ENCODE measurements around the gene WLS. TPM values are rescaled to one million over a fixed set of nuclear protein-coding genes. Genes with fewer than 3 reads are reported as not detected.

WLS gene
- total RNA-seq, 4 donors from 2014 or later = 34.8 to 78.9 (median 44.4) TPM

GRCh38 chr1:68181165-68181556 is 51.2 kb downstream of the WLS start:
- Histone ChIP-seq H3K4me3 (no peak overlapping the region), H3K36me3 (no peaks in the 10 kb centered on the region), H3K4me1 (peaks cover 0 to 9% (median 0%) of the 10 kb centered on the region in 4 donors), H3K9me3 (no peaks in the 10 kb centered on the region), H3K27ac (no peak overlapping the region), H3K27me3 (no peaks in the 10 kb centered on the region)
- WGBS, 2 donors = 58% methylated on average over 1 of the region's 1 CpG
- TF ChIP-seq POLR2A (IDR thresholded peaks at IDR 0.05) = no peak
- TF ChIP-seq CTCF (IDR thresholded peaks at IDR 0.05) = no peak
- no peak for TF ChIP-seq EP300 (IDR thresholded peaks at IDR 0.05)
- no peak for DNase-seq (ENCODE audit: low spot score in 2 of 2)

DNA sequence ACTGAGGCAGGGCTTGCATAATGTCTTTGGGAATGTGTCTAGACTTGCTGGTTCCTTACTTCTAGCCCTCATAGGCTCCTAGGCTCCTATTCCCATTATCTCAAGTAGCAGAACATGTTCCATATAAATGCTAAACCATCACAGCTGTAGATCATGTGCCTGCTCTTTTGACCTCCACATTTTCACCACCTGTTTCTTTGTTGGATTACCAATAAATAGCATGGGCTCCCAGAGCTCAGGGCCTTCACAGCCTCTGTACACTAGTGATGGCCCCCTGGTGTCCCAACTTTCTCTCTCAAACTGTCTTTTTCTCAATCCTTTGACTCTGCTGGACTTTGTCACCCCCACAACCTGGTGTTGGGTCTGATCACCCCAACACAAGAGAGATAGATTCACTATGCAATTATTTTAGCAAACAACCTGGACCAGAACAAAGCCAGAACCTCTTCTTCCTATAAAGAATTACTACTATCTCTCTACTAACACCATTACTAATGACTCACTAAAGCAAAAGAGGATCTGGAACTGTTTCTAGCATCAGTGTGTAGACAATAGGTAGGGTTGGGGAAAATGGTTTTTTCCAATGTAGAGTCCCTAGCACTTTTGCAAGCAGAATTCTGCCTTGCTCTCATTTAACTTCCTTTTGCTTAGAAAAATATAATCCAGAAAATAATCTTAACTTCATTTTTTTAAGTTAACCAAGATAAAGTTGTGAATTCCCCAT is 51.7 kb downstream of the WLS start:
- H3K9me3 ChIP-seq = no peaks in the 10 kb centered on the region
- no peak for DNase-seq (ENCODE audit: low spot score in 2 of 2)

GRCh38 chr1:68178821-68179490 is 53.4 kb downstream of the WLS start:
- no peak overlapping the region for H3K27ac ChIP-seq
- H3K36me3 ChIP-seq = no peaks in the 10 kb centered on the region
- 74 to 84% methylated on average over 4 of the region's 4 CpGs for whole genome bisulfite sequencing, 2 donors
- no peak overlapping the region for H3K4me3 ChIP-seq
- no peaks in the 10 kb centered on the region for H3K27me3 ChIP-seq
- DNase-seq (ENCODE audit: low spot score in 2 of 2) = no peak
- TF ChIP-seq POLR2A (IDR thresholded peaks at IDR 0.05) = no peak
- no peak for TF ChIP-seq EP300 (IDR thresholded peaks at IDR 0.05)
- TF ChIP-seq CTCF (IDR thresholded peaks at IDR 0.05) = no peak
- H3K4me1 ChIP-seq = peaks cover 0 to 31% (median 8%) of the 10 kb centered on the region in 4 donors
- no peaks in the 10 kb centered on the region for H3K9me3 ChIP-seq

More for the DNA sequence above, 51.7 kb downstream of the WLS start:
- Histone ChIP-seq H3K4me3 (no peak overlapping the region), H3K27me3 (no peaks in the 10 kb centered on the region), H3K27ac (no peak overlapping the region), H3K36me3 (no peaks in the 10 kb centered on the region), H3K4me1 (peaks cover 0 to 15% (median 0%) of the 10 kb centered on the region in 4 donors)
- TF ChIP-seq EP300 (IDR thresholded peaks at IDR 0.05) = no peak
- TF ChIP-seq POLR2A (IDR thresholded peaks at IDR 0.05) = no peak
- no peak for TF ChIP-seq CTCF (IDR thresholded peaks at IDR 0.05)

- Histone ChIP-seq H3K4me3 (no peak overlapping the region), H3K36me3 (no peaks in the 10 kb centered on the region), H3K9me3 (peaks cover 0 to 6% (median 0%) of the 10 kb centered on the region in 4 donors), H3K27ac (peak overlapping the region in 2 of 4 donors; percentile 26 to 60), H3K4me1 (peaks cover 0 to 43% (median 11%) of the 10 kb centered on the region in 4 donors), H3K27me3 (no peaks in the 10 kb centered on the region)
- no peak for DNase-seq (ENCODE audit: low spot score in 2 of 2)
- TF ChIP-seq POLR2A (IDR thresholded peaks at IDR 0.05) (no peak), EP300 (IDR thresholded peaks at IDR 0.05) (no peak), CTCF (IDR thresholded peaks at IDR 0.05) (no peak)
- WGBS, 2 donors = 46 to 57% methylated on average over 8 of the region's 8 CpGs
These were observed 56.5 kb downstream of the WLS start for GRCh38 chr1:68175621-68176398.

Measured in tibial nerve (tissue), 4 donors.